GM12875 (cell line): ENCODE data around the gene KDM1B.

ENCODE experiments used
- H3K4me3 ChIP-seq: one replicate; pipeline ENCODE4 v1.5.1; 2011; ENCODE audit warnings: low read depth, low read length, control low read depth
- TF ChIP-seq, protein P1 (sequence below): IDR thresholded peaks from 2 replicates; pipeline ENCODE4 v1.5.1; 2011; ENCODE audit warnings: low read depth, mild to moderate bottlenecking, control low read depth, inconsistent platforms, low read length, moderate library complexity, borderline replicate concordance; ENCODE audit not compliant: insufficient read depth

Gene KDM1B

DNA sequence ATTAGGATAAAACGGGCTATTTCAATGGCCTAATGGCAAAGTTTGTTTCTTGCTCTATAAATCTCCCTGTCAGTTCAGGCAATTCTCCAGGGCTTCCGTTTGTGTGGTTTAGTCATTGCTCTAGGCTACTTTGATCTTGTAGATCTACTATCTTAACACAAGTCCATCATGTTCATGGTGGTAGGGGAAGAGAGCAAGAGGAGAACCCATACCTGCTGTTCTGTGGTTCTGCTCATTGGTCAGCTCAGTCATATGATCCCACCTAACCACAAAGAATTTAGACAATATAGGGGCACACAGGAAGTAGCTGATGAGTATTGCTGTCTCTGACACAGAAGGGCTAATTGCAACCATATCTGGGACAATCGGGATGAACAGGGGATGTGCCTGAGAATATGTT lies 114.0 kb downstream of the KDM1B start:
- H3K4me3 ChIP-seq: no peak overlapping the region
- TF ChIP-seq, protein P1, sequence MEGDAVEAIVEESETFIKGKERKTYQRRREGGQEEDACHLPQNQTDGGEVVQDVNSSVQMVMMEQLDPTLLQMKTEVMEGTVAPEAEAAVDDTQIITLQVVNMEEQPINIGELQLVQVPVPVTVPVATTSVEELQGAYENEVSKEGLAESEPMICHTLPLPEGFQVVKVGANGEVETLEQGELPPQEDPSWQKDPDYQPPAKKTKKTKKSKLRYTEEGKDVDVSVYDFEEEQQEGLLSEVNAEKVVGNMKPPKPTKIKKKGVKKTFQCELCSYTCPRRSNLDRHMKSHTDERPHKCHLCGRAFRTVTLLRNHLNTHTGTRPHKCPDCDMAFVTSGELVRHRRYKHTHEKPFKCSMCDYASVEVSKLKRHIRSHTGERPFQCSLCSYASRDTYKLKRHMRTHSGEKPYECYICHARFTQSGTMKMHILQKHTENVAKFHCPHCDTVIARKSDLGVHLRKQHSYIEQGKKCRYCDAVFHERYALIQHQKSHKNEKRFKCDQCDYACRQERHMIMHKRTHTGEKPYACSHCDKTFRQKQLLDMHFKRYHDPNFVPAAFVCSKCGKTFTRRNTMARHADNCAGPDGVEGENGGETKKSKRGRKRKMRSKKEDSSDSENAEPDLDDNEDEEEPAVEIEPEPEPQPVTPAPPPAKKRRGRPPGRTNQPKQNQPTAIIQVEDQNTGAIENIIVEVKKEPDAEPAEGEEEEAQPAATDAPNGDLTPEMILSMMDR: no peak

DNA sequence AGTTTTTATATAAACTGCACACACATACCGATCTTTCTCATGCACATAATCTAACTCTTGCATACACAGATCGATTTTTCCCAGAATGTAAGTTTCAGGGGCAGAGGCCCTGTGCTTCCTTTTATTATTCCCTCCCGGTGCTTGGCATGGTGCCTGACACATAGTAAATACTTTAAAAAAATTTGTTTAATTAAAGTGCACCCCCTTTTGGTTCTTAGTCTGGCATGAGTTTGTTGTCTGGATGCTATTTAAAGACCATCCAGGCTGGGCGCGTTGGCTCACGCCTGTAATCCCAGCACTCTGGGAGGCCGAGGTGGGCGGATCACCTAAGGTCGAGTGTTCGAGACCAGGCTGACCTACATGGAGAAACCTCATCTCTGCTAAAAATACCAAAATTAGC lies 114.5 kb downstream of the KDM1B start:
- TF ChIP-seq, protein P1: no peak
- H3K4me3 ChIP-seq: no peak overlapping the region

DNA sequence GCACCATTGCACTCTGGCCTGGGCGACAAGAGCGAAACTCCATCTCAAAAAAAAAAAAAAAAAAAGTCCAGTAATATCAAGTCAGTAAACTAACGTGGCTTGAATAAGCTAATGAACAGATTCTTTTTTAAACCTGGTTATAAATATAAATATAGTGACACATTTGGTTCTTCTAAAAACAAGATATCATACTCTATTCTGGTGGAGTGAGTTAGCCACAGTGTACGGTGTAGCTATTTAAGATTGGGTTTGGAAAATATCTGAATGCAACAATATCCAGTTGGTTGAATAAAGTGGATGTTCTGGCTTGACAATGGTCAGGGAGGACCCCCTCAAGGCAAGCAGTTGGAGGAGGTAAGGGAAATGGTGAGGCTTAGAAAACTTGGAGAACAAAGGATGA lies 115.0 kb downstream of the KDM1B start:
- H3K4me3 ChIP-seq: no peak overlapping the region
- TF ChIP-seq, protein P1: no peak
